Measurements from ENCODE around the gene SPEM2.

DNA sequence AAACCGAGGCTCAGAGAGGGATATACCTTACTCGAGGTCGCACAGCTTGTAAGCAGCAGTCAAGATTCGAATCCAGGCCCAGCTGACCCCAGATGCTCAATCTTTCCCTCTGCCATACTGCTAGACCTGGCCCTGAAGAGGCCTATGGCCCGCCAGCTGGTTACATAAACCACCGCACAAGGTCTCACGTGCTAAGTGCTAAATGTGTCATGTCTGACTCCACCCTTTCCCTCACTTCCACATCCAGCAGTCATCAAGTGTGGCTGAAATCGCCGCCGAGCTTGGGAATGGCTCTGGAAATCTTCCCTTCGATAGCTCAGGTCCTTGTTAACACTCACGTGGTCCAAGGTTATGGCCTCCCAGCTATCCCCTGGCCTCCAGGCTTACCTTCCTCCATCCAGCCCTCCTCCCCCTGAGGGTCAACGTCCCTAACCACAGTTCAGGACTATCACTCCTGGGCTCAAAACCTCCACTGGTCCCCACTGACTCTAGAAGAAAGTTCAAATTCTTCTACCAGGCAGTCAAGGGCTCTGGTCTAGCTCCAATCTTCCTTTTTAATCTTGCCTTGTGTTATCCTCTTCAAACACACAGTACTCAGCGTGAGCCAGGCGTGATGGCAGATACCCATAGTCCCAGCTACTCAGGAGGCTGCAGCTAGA, 50.5 kb downstream of the SPEM2 start:
- TF ChIP-seq GATA2 (IDR thresholded peaks at IDR 0.05; ENCODE audit: low read depth, low read length) (no peak), GATA3 (IDR thresholded peaks at IDR 0.05; ENCODE audit: low read depth, low read length) (no peak)
